ENCODE measurements around the gene FOXJ3. TPM values are rescaled to one million over a fixed set of nuclear protein-coding genes. Genes with fewer than 3 reads are reported as not detected.
A peak's percentile ranks its signal among the peaks of the same experiment; 100 is the strongest.

FOXJ3 gene
- 9.9 and 36.7 TPM in 2 replicates for total RNA-seq

GRCh38 chr1:42335050-42335808 is at the start of gene FOXJ3:
TSS of gene FOXJ3 (minus strand) at chr1:42335235. CDS start at chr1:42311093, 24,142 bp downstream.
- peak; percentile 76 for DNase-seq (ENCODE audit: low read depth)

DNA sequence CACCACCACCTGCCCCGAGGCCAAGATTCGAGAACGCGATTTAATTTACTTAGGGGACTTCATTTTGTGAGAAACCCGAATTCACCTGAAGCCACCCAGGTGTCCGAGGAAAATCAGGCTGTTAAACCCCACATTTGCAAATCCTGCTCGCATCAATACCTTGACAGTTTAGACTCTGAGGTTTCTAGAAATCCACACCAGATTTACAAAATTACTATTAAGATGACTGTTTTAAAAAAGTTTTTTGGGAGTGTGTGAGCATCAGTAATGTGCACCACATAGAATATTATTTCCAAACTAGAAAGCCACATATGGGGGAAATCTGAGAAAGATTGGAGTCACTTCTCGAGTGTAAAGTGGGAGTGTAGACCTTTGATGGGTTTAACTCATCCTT is 46.2 kb upstream of the FOXJ3 start:
- no peak for DNase-seq (ENCODE audit: low read depth)

DNA sequence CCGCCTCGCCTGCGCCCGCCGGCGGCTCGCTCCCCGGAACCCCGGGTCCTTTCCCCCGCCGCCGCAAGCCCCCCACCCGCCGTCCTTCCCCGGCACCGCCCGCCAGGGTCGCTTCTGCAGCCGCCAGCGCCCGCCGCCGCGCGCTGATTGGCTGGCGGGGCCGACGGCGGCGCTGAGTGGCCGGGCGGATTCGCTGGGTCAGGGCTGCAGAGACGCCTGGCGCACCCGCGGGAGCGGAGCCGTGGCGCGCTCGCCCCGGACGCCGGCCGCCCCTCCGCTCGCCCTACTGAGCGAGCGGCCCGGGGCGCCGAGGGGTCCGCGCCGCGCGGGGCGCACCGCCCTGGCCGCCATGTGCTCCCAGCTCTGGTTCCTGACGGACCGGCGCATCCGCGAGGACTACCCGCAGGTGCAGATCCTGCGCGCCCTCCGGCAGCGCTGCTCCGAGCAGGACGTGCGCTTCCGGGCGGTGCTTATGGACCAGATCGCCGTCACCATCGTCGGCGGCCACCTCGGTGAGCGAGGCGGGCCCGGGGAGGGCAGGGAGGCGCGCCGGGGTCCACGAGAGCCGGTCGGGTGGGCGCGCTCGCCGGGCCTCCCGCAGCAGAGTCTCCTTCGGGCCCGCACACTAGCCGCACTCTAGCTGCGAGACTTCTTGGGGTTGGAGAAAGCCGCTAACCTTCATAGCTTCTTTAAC is 45.7 kb upstream of the FOXJ3 start, which contains the start of gene RIMKLA:
TSS of gene RIMKLA (plus strand) at position 207 of the 694 bp plus-strand sequence. CDS start at position 350, 143 bp downstream.
- no peak for DNase-seq (ENCODE audit: low read depth)

GRCh38 chr1:42379794-42380585 is 45.0 kb upstream of the FOXJ3 start:
- peak; percentile 25 for DNase-seq (ENCODE audit: low read depth)

DNA sequence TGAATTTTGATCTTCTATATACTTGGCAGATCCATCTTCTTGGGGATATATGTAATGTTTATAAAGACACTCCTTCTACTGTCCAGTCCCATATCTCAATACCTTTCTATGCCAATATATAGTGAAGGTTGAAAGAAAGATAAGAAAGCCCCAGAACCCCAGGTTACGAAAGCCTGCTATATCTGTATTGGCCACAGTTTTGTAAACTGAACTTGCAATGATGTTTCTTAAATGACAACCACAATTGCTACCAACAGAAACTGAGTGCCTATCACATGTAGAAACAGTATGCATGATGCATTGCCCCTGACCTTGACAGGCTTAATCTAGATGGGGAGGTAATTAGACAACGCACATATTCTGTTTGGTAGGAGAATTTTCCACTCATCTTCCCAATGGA is 37.8 kb upstream of the FOXJ3 start:
- no peak for DNase-seq (ENCODE audit: low read depth)

DNA sequence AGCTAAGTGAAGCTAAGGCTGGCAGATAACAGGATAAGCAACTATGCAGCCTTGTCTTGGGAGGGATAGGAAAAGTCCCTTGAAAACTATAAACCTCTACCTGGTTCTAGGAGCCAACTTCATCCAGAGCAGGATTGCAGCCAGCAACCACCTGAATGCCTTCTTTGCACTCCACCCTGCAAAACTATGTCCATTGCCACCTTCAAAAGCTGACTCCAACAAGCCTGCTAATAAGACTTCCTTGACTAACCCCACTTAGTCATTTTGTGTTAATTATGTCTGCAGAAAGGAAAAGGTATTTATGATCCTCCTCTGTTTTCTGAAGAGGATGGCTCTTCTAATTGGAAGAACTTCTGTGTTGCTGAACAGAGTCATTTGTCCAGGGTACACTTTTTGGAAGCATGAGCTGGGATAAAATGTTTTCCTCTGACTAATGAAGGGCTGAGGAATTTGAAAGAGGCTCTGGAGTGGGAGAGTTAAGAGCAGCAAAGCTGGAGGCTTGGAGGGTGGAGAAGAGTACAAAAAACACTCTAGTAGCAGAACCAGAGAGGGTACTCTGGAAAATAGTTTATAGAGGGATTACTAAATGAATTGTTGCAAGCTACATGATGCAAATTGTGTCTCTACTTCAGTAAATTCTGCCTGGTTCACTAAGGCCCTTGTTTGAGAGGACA is 36.0 kb upstream of the FOXJ3 start:
- peak; percentile 41 for DNase-seq (ENCODE audit: low read depth)

GRCh38 chr1:42369471-42369870 is 34.4 kb upstream of the FOXJ3 start:
- DNase-seq (ENCODE audit: low read depth): peak; percentile 73

- peak; percentile 96 for DNase-seq (ENCODE audit: low read depth)
Observed at GRCh38 chr1:42368096-42368795, 33.2 kb upstream of the FOXJ3 start.

GRCh38 chr1:42365118-42365517 is 30.1 kb upstream of the FOXJ3 start:
- DNase-seq (ENCODE audit: low read depth): no peak

GRCh38 chr1:42364542-42364941 is 29.5 kb upstream of the FOXJ3 start:
- no peak for DNase-seq (ENCODE audit: low read depth)

GRCh38 chr1:42364089-42364488 is 29.1 kb upstream of the FOXJ3 start:
- DNase-seq (ENCODE audit: low read depth): no peak

GRCh38 chr1:42359466-42359865 is 24.4 kb upstream of the FOXJ3 start:
- no peak for DNase-seq (ENCODE audit: low read depth)

DNA sequence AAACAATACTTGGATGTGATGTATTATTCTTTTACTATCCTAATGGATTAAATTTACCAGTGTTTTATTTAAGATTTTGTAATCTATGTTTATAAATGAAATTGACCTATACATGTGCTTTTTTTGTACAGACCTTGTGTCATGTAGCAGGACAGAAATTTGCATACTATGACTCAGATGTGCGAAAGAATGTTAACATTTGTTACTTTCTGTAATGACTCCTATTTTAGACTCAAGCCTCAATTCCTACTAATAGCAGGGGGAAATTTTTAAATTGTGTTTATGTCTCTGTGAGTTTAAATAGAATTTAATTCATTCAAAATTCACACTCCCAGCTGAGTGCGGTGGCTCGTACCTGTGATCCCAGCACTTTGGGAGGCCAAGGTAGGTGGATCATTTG is 23.8 kb upstream of the FOXJ3 start:
- no peak for DNase-seq (ENCODE audit: low read depth)

GRCh38 chr1:42350086-42350485 is 15.1 kb upstream of the FOXJ3 start:
- DNase-seq (ENCODE audit: low read depth): no peak

DNA sequence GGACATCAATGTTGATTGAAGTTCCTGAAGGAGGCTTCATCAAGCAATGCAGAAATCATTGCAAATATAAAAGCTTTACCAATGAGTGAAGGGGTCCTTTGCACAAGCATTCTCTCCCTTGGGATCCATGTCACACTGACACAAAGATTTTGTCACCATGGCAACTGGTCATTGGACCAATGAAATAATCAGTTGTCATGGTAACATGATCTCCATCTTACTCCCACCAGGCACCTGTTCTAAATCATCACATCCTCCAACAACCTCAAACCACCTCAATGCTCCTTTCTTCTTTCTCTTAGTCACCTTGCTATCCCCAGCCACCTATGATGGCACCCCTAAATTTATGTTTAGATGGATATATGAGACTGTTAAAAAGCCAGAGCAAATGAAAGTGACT is 13.5 kb upstream of the FOXJ3 start:
- DNase-seq (ENCODE audit: low read depth): no peak

DNA sequence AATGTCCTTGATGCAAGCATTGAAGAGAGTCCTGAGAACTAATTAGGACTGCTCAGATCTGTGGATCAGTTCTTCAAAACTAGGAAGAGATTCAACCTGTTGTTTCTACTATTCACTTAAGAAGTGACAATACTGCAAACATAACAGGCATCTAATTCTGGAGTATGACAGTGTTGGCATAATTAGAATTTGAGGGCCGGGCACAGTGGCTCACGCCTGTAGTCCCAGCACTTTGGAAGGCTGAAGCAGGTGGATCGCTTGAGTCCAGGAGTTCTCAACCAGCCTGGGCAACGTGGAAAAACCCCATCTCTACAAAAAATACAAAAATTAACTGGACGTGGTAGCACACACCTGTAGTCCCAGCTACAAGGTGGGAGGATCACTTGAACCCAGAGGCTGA is 8.0 kb upstream of the FOXJ3 start:
- DNase-seq (ENCODE audit: low read depth): no peak

GRCh38 chr1:42340901-42341300 is 5.9 kb upstream of the FOXJ3 start:
- no peak for DNase-seq (ENCODE audit: low read depth)

DNA sequence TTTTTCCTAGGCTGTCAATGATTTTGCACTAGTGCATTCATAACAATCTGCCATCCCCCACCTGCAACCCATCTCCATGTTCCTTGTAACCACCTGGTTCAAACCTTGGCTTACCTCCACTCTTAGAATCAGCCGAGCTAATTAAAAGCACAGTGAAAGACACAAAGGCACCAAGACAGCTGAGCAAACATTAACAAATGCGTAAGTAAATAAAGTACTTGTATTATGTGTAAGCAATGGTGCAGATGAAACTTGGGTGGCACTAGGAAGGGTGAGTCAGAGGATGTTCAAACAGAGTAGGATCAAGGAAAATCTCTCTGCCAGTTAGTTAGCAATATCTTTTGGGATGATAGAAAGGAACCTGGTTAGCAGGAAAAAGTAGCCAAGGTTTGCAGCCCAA is 5.1 kb upstream of the FOXJ3 start:
- peak; percentile 90 for DNase-seq (ENCODE audit: low read depth)

DNA sequence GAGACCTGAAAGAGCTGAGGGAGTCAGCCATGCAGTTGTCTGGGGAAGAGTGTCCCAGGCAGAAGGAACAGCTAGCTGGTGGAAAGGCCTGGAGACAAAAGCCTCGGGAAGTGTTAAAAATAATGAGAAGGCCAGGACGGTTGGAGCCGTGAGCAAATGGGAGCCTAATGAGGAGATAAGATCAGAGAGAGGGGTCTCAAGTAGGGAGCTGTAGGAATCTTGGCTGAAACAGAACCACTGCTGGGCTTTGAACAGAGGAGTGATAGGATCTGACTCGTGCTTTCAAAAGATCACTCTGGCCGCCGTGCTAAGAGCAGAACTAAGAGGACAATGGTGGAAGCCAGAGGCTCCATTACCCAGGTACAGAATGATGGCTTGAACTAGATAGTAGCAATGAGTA is 1.9 kb upstream of the FOXJ3 start:
- no peak for DNase-seq (ENCODE audit: low read depth)

- DNase-seq (ENCODE audit: low read depth): peak; percentile 82
Observed at GRCh38 chr1:42335809-42336518, 929 bp upstream of the FOXJ3 start.
